Liver (tissue), 3 donors: ENCODE data around the gene NKX6-1.

Experiments
- TAF1 ChIP-seq: conservative IDR thresholded peaks from 2 replicates; pipeline ENCODE4 v1.6.1; 2016; ENCODE audit warnings: antibody characterized with exemption, mild to moderate bottlenecking
- YY1 ChIP-seq: IDR thresholded peaks from 2 replicates; pipeline ENCODE4 v1.6.1; 2016; ENCODE audit warnings: antibody characterized with exemption, mild to moderate bottlenecking
- TF ChIP-seq, protein P1 (sequence below): fragments of 150-350 bp; IDR thresholded peaks from 2 replicates; pipeline ENCODE4 v1.5.1; 2017; ENCODE audit warnings: improper control_type of control experiment, low read depth, low read length; ENCODE audit not compliant: missing input control
- donor health status: healthy.
- donor health status: healthy.

DNA sequence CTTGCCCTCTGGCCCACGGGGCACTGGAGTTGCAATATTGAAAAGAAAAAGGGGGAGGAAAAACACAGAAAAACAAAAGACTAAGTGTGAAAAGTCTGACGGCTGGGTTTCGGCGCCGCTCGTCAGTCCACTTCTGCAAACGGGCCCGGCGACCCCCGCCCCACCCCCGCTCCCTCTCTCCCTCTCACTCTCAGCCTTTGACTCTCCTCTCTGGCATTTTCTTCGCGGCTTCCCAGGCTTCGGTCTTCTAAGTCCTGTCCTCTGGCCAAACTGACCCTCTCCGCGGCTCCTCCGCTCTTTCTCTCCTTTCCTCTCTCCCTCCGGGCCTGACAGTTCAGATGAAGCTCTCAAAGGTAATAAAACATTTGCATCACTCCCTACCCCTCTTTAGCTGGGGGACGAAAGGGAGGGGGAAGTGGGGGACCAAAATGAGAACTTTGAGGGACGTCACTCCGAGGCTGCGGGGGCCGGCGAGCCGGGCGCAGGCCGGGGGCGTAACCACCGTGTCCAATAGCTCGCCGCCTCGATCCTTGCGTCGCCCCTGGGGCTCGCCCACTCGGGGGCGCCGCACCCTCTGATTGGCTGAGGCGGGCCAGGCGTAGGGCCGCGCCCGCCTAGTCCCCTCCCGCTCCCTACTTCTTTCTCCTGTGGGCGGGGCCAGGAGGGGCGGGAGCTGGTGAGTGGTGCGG lies at the start of gene NKX6-1:
- TF ChIP-seq, protein P1, sequence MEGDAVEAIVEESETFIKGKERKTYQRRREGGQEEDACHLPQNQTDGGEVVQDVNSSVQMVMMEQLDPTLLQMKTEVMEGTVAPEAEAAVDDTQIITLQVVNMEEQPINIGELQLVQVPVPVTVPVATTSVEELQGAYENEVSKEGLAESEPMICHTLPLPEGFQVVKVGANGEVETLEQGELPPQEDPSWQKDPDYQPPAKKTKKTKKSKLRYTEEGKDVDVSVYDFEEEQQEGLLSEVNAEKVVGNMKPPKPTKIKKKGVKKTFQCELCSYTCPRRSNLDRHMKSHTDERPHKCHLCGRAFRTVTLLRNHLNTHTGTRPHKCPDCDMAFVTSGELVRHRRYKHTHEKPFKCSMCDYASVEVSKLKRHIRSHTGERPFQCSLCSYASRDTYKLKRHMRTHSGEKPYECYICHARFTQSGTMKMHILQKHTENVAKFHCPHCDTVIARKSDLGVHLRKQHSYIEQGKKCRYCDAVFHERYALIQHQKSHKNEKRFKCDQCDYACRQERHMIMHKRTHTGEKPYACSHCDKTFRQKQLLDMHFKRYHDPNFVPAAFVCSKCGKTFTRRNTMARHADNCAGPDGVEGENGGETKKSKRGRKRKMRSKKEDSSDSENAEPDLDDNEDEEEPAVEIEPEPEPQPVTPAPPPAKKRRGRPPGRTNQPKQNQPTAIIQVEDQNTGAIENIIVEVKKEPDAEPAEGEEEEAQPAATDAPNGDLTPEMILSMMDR: no peak
- TF ChIP-seq YY1 (no peak), TAF1 (no peak)
